IPS-NIHi7 (cell line): Measurements from ENCODE around the gene TREH.
"Not testable (repeated sequence)": the region's sequence is repeated elsewhere in the genome, so short reads cannot be mapped to it uniquely, and the experiment has no call there.

Source experiments
- DNase-seq: peaks from one replicate; pipeline ENCODE4 v3.0.0; 2012; ENCODE audit warnings: mixed read lengths; ENCODE audit errors: extremely low spot score

TREH gene

DNA sequence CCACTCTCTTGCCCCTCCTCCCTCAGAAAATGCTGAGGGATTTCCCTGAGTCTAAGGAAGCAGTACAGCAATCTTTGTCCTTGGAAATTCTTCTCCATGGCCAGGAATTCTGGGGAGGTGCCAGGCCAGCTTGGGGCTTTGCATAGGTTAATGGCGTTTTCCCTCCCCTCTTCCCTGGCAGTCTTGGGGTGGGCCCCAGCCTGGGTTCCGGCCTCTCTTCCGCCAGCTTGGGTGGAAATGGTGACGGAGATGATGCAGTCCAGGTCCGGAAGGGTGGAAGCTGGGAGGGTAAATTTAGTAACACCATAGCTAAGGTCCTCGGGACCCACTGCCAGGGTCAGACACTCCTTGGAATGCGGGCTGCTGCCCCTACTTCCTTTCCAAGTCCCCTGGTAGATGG, 67.1 kb downstream of the TREH start:
- DNase-seq: no peak

GRCh38 chr11:118611433-118611795, 68.0 kb downstream of the TREH start:
- not testable (repeated sequence) for DNase-seq

GRCh38 chr11:118610773-118611432, 68.5 kb downstream of the TREH start:
- DNase-seq: peak; percentile 78

GRCh38 chr11:118610225-118610772, 69.2 kb downstream of the TREH start:
- no peak for DNase-seq

GRCh38 chr11:118609380-118610224, 69.8 kb downstream of the TREH start:
- no peak for DNase-seq

GRCh38 chr11:118608360-118609227, 70.9 kb downstream of the TREH start:
- DNase-seq: no peak

- DNase-seq: peak; percentile 52
These were observed 71.8 kb downstream of the TREH start, which contains the start of gene PHLDB1 for GRCh38 chr11:118607401-118608359. Gene PHLDB1, plus strand, starts transcription at chr11:118607615. Its CDS starts 6,222 bp downstream, at chr11:118613837.
